Testis (tissue), 3 donors: Measurements from ENCODE around the gene P2RX3. TPM values are rescaled to one million over a fixed set of nuclear protein-coding genes. Genes with fewer than 3 reads are reported as not detected.

Source experiments
- DNase-seq: peaks from one replicate; pipeline ENCODE4 v3.0.0-alpha.2; 2019
- H3K27ac ChIP-seq, 2 donors: fragments of 200-600 bp; sonication (generic); one replicate each; pipeline ENCODE4 v1.5.1; 2019
- H3K27me3 ChIP-seq: fragments of 200-600 bp; sonication (generic); one replicate; pipeline ENCODE4 v1.5.1; 2019
- H3K36me3 ChIP-seq: fragments of 200-600 bp; sonication (generic); one replicate; pipeline ENCODE4 v1.5.1; 2017; ENCODE audit warnings: low read depth; ENCODE audit errors: missing control alignments
- H3K4me1 ChIP-seq: fragments of 200-600 bp; sonication (generic); one replicate; pipeline ENCODE4 v1.5.1; 2019
- H3K4me3 ChIP-seq, 2 donors: fragments of 200-600 bp; sonication (generic); one replicate each; pipeline ENCODE4 v1.5.1; 2017 to 2019
- H3K9me3 ChIP-seq: fragments of 200-600 bp; sonication (generic); one replicate; pipeline ENCODE4 v1.5.1; 2017
- CTCF ChIP-seq, 3 experiments: fragments of 450-650 bp in 2 of 3; fragments of 200-600 bp in 1 of 3; sonication (generic) in 1 of 3; IDR thresholded peaks; one replicate each; pipeline ENCODE4 v1.5.1; 2016 to 2019; ENCODE audit warnings: antibody characterized with exemption in 3 of 3, mild to moderate bottlenecking in 2 of 3, moderate library complexity in 1 of 3
- POLR2A ChIP-seq: fragments of 450-650 bp; IDR thresholded peaks from one replicate; pipeline ENCODE4 v1.6.1; 2017; ENCODE audit warnings: antibody characterized with exemption, mild to moderate bottlenecking, moderate library complexity
- WGBS, 2 donors: methylation state at CpG; one replicate each; pipeline ENCODE4 v1.1.5; 2018; 5-methylcytosine and 5-hydroxymethylcytosine counted together
- intact Hi-C: fragments of 100-400 bp; cut with DNase I; formaldehyde crosslinking; loops from one replicate; pipeline ENCODE4 v1.15.1; 2023; ENCODE audit warnings: low total_unique reads
- polyA plus RNA-seq: library from polyadenylated mRNA; stranded (reverse); fragments of 350-450 nt; fragmentation: Illumina TruSeq; extraction: RNeasy Lipid Tissue Mini Kit (QIAGEN cat#74804); gene quantifications from one replicate; pipeline ENCODE4 v1.2.3, GENCODE V29; 2014; ENCODE audit warnings: low read depth, low replicate concordance; ENCODE audit not compliant: insufficient read depth
- total RNA-seq, 2 donors: library from RNA; depleted of rRNA; stranded (reverse); fragments of >200 nt; gene quantifications; one replicate each; pipeline ENCODE4 v1.2.3, GENCODE V29; 2016

Gene P2RX3
- total and polyA plus RNA-seq, 3 donors from 2014 or later: 2.5 to 8.5 (median 3.3) TPM

GRCh38 chr11:57390535-57390934, 52.4 kb downstream of the P2RX3 start, which contains the start of gene PRG2:
TSS of gene PRG2 (minus strand) at chr11:57390650. CDS start at chr11:57389944, 706 bp downstream.
- no peaks in the 10 kb centered on the region for H3K9me3 ChIP-seq
- intact Hi-C loops: no loop called here
- no peak within 1 kb of the TSS for H3K27ac ChIP-seq
- no peaks in the 10 kb centered on the region for H3K27me3 ChIP-seq
- H3K4me3 ChIP-seq: no peak within 1 kb of the TSS
- TF ChIP-seq POLR2A: no peak
- TF ChIP-seq CTCF (IDR thresholded peaks at IDR 0.05): no peak
- no peaks in the 10 kb centered on the region for H3K36me3 ChIP-seq
- no peak for DNase-seq
- 85 to 87% methylated on average over 2 of the region's 2 CpGs for WGBS, 2 donors
- H3K4me1 ChIP-seq: no peaks in the 10 kb centered on the region

GRCh38 chr11:57391111-57391510, 53.0 kb downstream of the P2RX3 start:
- no peak for DNase-seq
- TF ChIP-seq CTCF (IDR thresholded peaks at IDR 0.05) (no peak), POLR2A (no peak)
- Histone ChIP-seq H3K36me3 (no peaks in the 10 kb centered on the region), H3K27me3 (no peaks in the 10 kb centered on the region), H3K4me3 (no peak overlapping the region), H3K27ac (no peak overlapping the region), H3K9me3 (no peaks in the 10 kb centered on the region), H3K4me1 (no peaks in the 10 kb centered on the region)
- intact Hi-C loops: no loop called here
- WGBS, 2 donors: 86% methylated on average over 3 of the region's 3 CpGs

- Histone ChIP-seq H3K4me3 (no peak overlapping the region), H3K9me3 (no peaks in the 10 kb centered on the region), H3K36me3 (no peaks in the 10 kb centered on the region), H3K4me1 (no peaks in the 10 kb centered on the region), H3K27ac (no peak overlapping the region), H3K27me3 (no peaks in the 10 kb centered on the region)
- TF ChIP-seq CTCF (IDR thresholded peaks at IDR 0.05) (no peak), POLR2A (no peak)
- 76 to 83% methylated on average over 2 of the region's 2 CpGs for WGBS, 2 donors
- intact Hi-C loops: no loop called here
- no peak for DNase-seq
Measured at GRCh38 chr11:57391539-57391938, 53.4 kb downstream of the P2RX3 start.

- Histone ChIP-seq H3K36me3 (no peaks in the 10 kb centered on the region), H3K27ac (no peak overlapping the region), H3K9me3 (no peaks in the 10 kb centered on the region), H3K27me3 (no peaks in the 10 kb centered on the region), H3K4me3 (no peak overlapping the region), H3K4me1 (no peaks in the 10 kb centered on the region)
- 81 to 95% methylated on average over 8 of the region's 8 CpGs for WGBS, 2 donors
- DNase-seq: no peak
- intact Hi-C loops: no loop called here
- TF ChIP-seq POLR2A: no peak
Measured at GRCh38 chr11:57392066-57392762, 54.1 kb downstream of the P2RX3 start.

- Histone ChIP-seq H3K27me3 (no peaks in the 10 kb centered on the region), H3K36me3 (no peaks in the 10 kb centered on the region), H3K4me3 (no peak overlapping the region), H3K27ac (no peak overlapping the region), H3K9me3 (no peaks in the 10 kb centered on the region), H3K4me1 (no peaks in the 10 kb centered on the region)
- intact Hi-C loops: no loop called here
- no peak for DNase-seq
- WGBS, 2 donors: 81 to 82% methylated on average over 4 of the region's 4 CpGs
- no peak for TF ChIP-seq CTCF (IDR thresholded peaks at IDR 0.05)
- no peak for TF ChIP-seq POLR2A
Measured at GRCh38 chr11:57392763-57393105, 54.6 kb downstream of the P2RX3 start.
